GM10266 (cell line): ENCODE data around the gene PSME3.
"Not testable (repeated sequence)": the region's sequence is repeated elsewhere in the genome, so short reads cannot be mapped to it uniquely, and the experiment has no call there.

Experiments
- DNase-seq: peaks from one replicate; pipeline ENCODE4 v3.0.0; 2012; ENCODE audit errors: extremely low spot score
- CTCF ChIP-seq: IDR thresholded peaks from 2 replicates; pipeline ENCODE4 v1.5.1; 2012; ENCODE audit warnings: mild to moderate bottlenecking, low read depth; ENCODE audit not compliant: control insufficient read depth, insufficient read depth; ENCODE audit errors: missing control alignments

The PSME3 gene

GRCh38 chr17:42846594-42847280 is 13.5 kb downstream of the PSME3 start:
- DNase-seq: no peak
- no peak for TF ChIP-seq CTCF

GRCh38 chr17:42848093-42848492 is 14.9 kb downstream of the PSME3 start:
- TF ChIP-seq CTCF: no peak
- DNase-seq: no peak

GRCh38 chr17:42849031-42849430 is 15.8 kb downstream of the PSME3 start:
- TF ChIP-seq CTCF: no peak

GRCh38 chr17:42849451-42850181 is 16.4 kb downstream of the PSME3 start:
- no peak for TF ChIP-seq CTCF
- DNase-seq: no peak

More at GRCh38 chr17:42849031-42849430, 15.8 kb downstream of the PSME3 start:
- DNase-seq: no peak

- no peak for DNase-seq
- TF ChIP-seq CTCF: no peak
Measured at GRCh38 chr17:42850954-42851353, 17.8 kb downstream of the PSME3 start, which contains the start of gene AOC3. Gene AOC3, plus strand, starts transcription at chr17:42851199. Its CDS starts 145 bp downstream, at chr17:42851344.

- not testable (repeated sequence) for DNase-seq
Measured at GRCh38 chr17:42851371-42852240, 18.4 kb downstream of the PSME3 start.

- TF ChIP-seq CTCF: no peak
- DNase-seq: no peak
Measured at GRCh38 chr17:42852351-42852750, 19.2 kb downstream of the PSME3 start.
